DOHH2 (cell line): Measurements from ENCODE around the gene CIAO3.

Experiments
- CTCF ChIP-seq: fragments of 200-600 bp; sonication (generic); IDR thresholded peaks from one replicate; pipeline ENCODE4 v1.5.1; 2014; ENCODE audit warnings: antibody characterized with exemption, mild to moderate bottlenecking, low read depth, low read length; ENCODE audit not compliant: poor library complexity, severe bottlenecking
- EZH2phosphoT487 ChIP-seq: fragments of 200-600 bp; sonication (generic); IDR thresholded peaks from 2 replicates; pipeline ENCODE4 v1.6.1; 2017; ENCODE audit warnings: borderline replicate concordance, mild to moderate bottlenecking, antibody characterized with exemption, low read length, moderate library complexity, mixed read lengths

- no peak for TF ChIP-seq CTCF
- no peak for TF ChIP-seq EZH2phosphoT487
These were observed 33.5 kb upstream of the CIAO3 start for GRCh38 chr16:774086-775001.
